GM21576 (cell line): ENCODE results near the gene SCAMP1.
A peak's percentile ranks its signal among the peaks of the same experiment; 100 is the strongest.

Experiments
- ATAC-seq: cut with Tn5 transposase; IDR thresholded peaks from one replicate; pipeline ENCODE4 v1.9.1; 2021; ENCODE audit warnings: mild to moderate bottlenecking, moderate library complexity; ENCODE audit not compliant: unreplicated experiment

Gene SCAMP1

DNA sequence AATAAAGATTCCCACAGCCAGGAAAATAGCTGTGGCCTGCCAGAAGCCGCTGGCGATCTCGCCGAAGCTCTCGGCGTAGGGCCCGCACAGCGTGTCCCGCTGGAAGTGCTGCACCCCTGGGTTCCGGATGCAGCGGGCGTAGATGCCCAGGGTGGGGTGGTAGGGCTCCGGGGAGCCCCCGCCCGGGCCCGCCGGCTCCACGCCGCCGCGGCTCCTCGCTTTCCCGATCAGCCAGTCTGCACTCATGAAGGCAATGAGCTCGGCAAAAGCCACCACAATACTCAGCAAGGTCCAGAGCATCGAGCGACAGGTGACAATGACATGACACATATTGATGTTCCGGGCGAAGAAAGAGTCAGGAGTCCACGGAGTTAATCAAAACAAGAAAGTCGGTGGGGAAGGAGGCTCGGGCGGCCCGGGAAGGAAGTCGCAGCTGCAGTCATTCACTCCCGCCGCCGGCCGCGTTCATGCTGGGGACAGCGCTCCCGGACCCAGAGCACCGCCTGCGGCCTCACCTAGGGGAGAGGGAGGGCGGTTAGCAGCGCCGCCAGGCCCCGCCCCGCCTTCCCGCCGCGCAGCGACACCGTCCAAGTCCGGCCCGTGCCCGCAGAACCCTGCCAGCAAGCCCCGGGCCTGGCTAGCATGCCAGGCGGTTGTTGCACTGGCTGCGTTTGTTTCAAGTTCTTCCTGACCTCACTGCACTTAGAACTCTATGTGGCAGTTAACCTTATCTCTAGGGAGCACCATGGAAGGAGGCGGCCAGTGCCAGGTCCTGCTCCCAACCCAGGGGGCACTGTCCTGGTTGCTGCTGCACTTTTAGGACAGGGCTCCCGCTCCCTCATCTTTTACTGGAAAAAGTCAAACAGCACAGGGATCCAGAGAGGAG, 149.7 kb downstream of the SCAMP1 start:
- peak; percentile 80 for ATAC-seq

DNA sequence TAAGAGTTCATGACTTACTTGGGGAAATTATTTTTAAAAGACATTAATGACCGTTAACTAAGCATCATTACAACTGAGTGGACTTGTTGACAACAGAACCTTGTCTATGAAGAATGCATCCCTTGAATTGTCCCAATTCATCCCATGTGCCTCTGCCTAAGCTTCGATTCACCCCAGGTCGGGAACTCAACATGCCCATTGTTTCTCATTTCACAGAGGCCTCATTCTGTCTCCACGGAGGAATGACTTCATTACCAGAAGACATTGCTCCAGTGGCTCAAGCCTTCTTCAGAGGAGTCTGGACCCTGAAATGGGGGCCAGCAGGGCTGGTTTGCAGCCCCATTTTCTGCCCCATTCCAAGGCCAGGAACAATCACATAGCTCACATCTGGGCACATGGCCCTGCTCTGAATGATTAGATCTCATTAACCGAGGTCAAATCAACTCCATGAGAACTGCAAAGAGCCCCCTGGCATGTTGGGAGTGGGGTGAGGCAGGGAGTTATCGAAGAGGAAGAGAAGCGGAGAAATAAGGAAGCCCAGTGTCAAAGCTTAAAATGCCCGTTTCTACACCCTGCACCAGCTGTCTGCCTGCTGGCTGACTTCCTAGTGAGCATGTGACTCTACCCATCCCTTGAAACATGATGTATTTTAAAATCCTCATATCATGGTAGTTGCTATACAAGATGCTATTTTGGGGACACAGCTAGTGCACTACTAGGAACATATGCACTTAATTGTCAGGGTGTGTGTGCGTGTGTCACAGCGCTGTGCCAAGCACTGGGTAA, 150.9 kb downstream of the SCAMP1 start:
- ATAC-seq, result no peak

DNA sequence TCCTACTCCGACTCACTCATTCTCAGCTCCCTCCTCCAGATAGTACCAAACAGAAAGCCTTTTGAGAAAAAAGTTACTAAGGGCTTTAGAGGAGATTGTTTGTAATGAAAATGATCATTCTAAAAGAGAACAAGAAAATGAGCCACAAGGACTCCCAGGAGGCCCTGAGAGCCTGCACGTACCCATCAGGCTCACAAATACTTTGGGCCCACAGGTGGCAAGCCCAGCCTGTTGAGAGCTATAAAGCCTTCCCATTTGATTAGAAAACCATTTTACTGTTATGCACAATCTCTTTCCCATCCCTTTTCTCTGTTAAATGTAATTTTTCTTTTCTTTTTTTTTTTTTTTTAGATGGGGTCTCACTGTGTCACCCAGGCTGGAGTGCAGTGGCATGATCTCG, 152.0 kb downstream of the SCAMP1 start:
- no peak for ATAC-seq

DNA sequence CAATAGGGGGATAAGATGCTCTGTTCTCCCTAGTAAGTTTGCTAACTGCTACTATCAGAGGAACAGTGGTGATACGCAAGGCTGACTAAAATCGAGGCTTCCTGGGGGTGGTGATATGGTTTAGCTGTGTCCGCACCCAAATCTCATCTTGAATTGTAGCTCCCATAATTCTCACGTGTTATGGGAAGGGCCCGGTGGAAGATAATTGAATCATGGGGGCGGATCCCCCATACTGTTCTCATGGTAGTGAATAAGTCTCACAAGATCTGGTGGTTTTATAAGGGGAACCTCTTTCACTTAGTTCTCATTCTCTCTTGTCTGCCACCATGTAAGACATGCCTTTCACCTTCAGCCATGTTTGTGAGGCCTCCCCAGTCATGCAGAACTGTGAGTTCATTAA, 153.0 kb downstream of the SCAMP1 start:
- ATAC-seq, result no peak

DNA sequence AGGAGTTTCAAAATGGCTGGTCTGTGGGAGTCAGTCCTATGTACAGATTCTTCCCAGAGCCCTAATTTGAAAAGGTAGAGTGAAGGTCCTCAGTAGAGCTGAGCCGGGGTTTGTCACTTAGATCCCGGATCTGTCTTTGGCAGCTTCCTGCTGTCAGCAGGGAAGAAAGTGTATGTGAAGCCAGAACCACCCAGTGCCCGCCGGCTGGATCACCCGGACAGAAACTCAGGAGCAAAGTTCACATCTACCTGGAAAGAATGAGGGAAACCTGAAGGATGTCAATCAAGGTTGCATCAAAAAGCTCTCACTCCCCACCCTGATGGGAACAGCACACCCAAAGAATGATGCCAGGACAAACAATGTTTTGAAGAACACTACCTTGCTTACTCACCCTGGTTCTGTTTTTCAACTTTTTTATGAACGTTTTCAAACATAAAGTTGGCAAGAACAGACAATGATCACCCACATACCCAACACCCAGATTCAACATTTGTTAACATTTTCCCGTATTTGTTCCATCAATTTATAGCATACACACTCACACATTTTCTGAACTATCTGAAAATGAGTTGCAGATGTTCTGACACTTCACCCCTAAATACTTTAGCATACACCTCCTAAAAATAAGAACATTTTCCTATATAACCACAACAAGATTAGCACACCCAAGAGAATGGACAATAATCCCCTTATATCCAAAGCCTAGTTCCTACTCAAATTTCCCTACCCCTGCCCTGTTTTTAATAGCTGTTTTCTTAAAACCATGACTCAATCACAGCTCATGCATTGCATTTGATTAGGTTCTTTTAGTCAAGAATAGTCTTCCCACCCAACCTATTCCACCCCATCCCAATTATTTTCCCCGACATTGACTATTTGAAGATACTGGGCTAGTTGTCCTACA, 154.3 kb downstream of the SCAMP1 start:
- ATAC-seq, result no peak

DNA sequence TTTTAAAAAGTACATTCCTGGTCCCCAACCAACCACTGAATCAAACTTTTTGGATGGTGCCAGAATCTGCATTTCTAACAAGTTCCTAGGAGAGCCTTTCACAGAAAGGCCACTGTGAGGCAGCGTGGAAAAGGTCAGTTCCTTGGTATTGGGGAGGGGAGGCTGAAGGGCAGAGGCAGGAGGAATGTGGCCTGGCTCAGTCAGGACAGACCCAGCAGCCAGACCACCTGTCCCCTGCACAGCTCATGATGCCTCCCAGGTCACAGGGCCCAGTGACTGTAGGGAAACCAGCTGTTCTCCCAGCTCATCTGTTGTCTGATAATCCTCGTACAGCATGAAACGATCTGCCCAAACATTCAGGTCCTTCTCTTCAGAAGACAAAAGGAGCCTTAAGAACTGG, 155.3 kb downstream of the SCAMP1 start:
- ATAC-seq, result no peak

DNA sequence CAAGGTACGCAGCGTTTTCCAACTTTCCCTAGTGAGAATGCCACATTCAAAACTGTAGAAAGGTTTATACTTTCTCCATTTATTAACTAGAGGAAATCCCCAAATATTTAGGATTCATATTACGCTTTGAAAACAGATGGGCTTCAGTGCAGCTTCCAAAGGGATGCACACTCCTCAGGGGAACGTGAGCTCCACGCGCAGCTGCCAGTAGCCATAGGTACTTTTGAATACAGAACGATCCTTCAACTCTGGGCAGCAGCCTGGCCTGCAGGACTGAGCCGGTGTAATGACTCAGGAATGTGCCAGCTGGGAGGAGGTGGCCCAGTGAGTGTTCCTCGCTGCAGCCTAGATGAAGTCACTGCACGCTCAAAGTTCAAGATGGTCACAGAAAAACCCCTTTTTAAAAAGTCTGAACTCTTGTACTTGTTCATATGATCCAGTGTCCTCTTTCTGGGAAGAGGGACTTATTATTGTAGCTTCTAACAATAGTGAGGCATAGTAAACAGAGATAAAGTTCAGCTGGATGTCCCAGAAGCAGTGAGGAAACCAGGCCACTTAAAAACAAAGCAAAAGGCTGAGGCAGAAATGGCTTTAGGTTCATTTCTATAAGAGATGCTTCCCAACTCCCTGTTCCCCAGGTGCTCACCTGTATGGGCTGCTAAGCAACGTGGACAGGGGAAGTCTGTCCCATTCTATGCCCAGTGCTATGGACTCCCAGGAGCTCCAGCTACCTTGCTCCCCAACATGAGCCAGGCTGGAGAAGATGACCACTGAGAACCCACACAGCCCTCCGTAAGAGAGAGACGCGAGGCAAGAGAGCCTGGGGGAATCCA, 158.2 kb downstream of the SCAMP1 start:
- ATAC-seq, result no peak

DNA sequence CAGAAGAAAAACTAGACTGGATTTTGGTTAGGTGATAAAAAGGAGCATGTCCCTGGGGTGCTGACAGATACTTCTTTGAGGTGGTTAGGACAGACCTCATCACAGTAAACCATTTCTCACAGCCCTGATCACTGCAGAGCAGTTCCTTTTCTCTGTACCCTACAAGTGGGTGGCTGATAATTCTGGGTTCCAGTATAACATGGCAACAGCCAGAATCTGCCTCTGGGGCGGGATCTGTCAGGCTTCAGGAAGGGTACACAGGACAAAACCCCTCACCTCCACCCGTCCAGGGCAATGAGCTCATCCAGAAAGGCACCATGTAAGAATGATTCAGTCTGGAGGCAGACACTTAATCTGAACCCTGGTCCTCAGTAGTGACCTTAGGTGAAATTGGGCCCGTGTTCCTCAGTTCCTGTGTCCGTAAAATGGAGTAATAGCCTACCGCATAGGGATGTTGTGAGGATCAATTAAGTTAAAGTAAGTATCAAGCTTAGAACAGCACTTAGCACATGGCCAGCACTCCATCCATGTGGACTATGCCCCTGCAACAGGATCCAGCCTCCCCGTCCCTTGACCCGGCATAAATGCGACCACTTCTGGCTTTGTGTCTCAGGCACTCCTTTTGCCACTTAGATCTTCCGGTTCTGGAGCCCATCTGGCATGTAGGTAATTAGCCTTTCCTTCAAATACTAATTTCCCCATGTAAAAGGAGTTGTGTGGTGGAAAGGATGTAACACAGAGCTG, 159.0 kb downstream of the SCAMP1 start:
- no peak for ATAC-seq

DNA sequence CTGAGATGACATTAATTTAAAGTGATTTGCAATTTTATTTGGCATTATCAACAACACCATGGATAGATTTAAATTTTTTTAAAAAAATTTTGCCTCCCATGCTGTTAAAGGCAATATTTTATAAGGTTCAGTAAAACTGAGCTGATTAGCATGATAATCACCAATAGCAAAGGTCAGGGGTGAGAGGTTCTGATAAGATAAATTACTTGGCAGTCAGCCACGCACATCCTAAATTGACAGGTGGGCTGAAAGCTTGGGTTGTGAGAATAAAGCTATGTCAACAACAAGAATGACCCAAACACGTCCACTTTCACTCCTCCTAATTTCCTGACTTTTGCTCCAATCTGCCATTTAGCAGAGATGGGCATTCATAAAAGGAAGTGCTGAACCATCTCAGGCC, 161.0 kb downstream of the SCAMP1 start:
- no peak for ATAC-seq

DNA sequence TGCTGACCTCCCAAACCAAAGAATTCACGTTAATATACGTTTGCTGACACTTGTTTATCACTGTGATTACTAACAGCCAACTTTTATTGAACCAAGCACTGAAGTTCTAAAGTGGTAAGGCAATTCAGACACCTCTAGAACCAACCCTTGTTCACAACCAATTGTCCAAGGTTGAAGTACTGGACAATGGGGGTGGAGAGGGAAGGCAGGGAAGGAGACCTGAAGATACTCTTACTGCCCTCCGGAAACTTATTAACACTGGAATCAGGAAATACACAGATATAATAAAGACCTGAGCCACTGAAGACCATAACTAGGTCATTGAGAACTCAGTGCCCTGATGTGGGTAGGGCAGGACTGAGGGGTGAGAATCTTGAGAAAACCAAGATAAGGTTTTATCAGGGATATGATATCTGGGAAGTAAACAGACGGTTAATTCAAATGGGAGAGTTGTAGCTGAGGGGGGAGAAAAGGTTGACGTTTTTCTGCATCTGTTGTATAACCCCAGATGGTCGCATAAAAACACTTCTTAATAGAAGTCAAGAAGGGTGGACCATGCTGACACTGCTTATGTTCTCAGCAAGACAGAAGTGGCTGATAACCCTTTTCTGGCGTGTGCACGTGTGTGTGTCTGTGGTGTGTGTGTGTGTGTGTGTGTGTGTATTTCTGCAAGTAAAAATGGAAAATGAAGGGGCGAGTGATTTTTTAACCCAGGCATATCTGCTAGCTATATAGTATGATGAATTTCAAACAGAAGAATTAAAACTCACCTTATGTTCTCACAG, 162.3 kb downstream of the SCAMP1 start:
- no peak for ATAC-seq

DNA sequence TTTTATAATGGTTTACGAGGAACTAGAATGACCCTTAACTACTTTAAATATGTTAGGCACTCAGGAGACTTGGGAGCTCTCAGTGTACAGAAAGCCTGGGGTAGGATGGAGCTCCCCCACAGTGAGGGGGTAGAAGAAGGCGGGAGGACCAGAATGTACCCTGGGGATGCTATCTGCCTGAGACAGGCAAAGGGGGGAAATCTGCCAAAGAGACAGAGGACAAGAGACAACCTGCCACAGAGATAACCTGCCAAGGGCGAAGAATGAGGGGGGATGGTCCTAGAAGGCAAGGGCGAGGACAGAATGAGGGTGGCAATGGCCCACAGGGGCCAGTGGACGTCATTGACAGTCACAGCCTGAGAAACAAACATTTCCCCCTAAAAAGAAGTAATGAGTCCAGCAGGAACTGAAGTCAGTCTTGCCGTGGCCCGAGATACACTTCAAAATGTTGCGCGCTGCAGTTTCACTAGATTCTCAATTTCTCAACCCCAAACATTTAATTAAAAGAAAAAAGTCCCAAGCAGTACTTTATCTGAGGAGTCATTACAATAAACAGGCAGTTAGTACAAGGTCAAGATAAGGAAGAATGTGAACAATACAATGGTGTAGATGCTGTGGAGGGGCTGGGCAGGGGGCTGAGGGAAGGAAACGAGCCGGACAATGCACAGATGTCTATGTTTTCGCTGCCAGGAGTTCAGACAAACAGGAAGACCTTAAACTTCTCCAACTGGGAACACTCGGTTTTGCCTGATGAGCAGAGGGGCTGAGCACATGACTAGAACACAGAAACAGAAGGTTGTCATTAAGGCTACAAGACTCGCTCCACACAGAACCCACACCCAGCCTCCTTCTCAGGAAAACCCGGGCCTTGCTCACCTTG, 163.1 kb downstream of the SCAMP1 start:
- ATAC-seq, result no peak

DNA sequence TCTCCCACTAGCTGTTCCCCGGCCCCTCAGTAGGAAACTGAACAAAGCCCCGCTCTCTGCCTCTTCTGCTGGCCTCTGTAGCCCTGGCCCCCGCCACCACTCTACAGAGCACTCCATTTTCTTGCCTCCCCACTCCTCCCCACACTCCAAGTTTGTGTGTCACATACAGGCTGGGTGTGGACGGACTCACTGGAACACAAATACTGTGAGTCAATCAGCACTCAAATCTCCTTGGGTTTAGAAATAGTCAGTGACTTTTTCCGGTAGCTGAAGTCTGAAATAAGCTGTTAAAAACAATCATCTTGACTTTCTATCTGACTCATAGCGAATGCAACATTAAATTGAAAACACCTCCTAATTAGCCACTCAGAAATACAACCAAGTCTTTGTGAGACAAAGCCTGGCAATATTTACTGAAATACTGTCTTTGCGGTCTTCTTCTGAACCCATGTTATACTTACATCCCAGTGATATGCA, 165.7 kb downstream of the SCAMP1 start:
- peak; percentile 50 for ATAC-seq

DNA sequence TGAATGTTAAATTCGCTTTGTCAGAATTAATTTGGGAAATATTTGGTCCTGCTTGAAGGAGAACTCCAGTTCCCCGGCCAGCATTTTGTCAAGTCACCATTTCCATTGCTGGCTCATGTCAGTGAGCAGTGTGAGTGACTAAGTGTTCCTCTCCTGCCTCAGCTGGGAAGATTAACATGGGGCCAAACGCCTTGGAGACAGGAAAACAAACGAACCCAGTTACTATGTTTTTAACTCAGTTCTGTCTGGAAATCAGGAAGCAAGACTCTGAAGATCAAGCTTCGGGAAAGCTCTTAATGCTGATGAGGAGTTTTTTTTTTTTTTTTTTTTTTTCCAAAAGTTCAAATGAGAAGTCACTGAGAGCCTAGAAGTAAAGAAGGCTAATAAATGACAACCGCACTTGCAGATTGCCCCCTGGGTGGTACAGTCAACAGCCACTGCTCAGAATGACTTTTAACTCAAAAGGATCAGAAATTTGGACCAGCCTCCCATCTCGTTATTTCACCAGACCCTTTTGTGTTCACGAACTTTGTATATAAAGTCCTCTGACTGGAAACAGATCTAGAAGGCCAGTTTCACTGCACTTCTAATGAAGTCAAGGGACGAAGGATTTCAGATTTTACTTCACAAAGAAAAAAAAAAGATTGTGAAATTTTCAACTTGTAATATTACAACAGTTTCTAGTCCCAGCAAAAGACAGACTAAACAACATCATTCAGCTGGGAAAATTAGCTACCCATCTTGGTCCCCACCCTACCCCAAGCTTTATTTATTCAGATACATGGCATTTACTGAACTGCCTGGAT, 166.8 kb downstream of the SCAMP1 start:
- ATAC-seq, result no peak

DNA sequence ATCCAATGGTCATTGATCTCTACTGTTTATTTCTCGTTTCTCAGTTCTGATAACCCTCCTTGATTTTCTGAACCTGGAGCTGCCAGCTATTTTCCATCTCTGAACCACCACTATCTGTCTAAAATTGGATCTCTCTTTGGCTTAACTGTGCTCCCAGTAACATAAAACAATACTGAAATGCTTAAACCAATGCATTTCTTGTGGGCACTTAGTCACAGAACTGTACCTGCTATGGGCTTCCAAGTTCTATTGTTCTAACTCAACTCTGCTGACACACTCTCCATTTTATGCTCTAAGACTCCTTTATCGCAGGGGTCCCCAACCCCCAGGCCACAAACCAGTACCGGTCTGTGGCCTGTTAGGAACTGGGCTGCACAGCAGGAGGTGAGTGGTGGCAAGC, 167.5 kb downstream of the SCAMP1 start:
- ATAC-seq, result no peak
